Measurements from ENCODE around the gene HTT. TPM values are rescaled to one million over a fixed set of nuclear protein-coding genes. Genes with fewer than 3 reads are reported as not detected.

Gene HTT
- total and polyA plus RNA-seq, 2 of the 13 experiments (the other 11 are each of a cell fraction or from before 2014, with no cell fraction given): 17.5 to 19.5 TPM

DNA sequence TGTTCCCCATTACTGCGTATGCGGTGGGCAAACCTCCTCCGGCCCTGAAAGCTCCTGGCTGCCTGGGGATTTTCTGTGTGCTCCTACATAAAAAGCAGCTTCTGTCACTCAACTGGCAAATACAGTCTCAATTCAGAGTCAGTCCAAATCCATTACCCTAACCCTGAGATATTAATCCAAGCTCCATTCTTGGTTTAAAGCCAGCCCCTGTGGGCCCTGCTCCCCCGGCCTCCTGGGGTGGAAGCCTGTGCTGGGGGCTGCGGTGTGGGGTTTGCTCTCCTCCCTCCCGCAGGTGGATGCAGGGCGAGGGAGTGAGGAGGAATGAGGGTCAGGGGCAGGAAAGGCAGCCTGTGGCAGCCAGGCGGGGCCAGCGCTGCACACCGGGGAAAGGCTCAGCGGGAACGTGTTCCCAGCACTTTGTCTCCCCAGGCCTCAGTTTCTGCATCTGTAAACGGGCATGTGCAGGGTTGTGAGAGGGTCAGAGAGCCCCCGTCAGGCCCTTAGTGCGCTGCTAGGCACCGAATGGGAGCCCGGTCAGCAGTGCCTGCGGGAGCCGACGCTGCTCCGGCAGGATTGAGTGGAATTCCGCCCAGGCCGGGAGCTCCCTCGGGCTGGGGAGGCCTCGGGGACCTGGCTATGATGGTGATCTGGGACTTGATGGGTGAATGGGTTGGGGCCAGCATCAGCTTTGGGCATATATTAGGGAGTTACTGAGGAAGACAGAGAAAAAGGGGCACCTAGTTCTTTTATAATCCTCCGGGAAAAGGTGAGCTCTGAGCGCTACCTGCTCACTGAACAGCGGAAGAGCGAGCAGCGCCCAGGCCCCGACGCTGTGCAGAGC is 212.1 kb downstream of the HTT start (continued):
- no peak for TF ChIP-seq ZNF83 (CRISPR knock-in tag; IDR thresholded peaks at IDR 0.05; ENCODE audit: borderline replicate concordance)
- TF ChIP-seq CHD2 (IDR thresholded peaks at IDR 0.05; ENCODE audit: low read depth, low read length): no peak
- TF ChIP-seq PHF5A (CRISPR knock-in tag; IDR thresholded peaks at IDR 0.05; ENCODE audit: low read depth, unreplicated experiment): no peak
- TF ChIP-seq ZNF670 (CRISPR knock-in tag; IDR thresholded peaks at IDR 0.05; ENCODE audit: borderline replicate concordance): no peak
- no peak for TF ChIP-seq PHF21A (CRISPR knock-in tag; IDR thresholded peaks at IDR 0.05)
- TF ChIP-seq ZNF251 (CRISPR knock-in tag; IDR thresholded peaks at IDR 0.05): no peak
- no peak for TF ChIP-seq GTF2F1 (IDR thresholded peaks at IDR 0.05; ENCODE audit: low read length)
- TF ChIP-seq, protein P1, sequence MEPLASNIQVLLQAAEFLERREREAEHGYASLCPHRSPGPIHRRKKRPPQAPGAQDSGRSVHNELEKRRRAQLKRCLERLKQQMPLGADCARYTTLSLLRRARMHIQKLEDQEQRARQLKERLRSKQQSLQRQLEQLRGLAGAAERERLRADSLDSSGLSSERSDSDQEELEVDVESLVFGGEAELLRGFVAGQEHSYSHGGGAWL (CRISPR knock-in tag; IDR thresholded peaks at IDR 0.05): no peak
- no peak for TF ChIP-seq RBM39 (IDR thresholded peaks at IDR 0.05; ENCODE audit: low read depth, low read length, poor library complexity, severe bottlenecking)
- TF ChIP-seq, protein P2, sequence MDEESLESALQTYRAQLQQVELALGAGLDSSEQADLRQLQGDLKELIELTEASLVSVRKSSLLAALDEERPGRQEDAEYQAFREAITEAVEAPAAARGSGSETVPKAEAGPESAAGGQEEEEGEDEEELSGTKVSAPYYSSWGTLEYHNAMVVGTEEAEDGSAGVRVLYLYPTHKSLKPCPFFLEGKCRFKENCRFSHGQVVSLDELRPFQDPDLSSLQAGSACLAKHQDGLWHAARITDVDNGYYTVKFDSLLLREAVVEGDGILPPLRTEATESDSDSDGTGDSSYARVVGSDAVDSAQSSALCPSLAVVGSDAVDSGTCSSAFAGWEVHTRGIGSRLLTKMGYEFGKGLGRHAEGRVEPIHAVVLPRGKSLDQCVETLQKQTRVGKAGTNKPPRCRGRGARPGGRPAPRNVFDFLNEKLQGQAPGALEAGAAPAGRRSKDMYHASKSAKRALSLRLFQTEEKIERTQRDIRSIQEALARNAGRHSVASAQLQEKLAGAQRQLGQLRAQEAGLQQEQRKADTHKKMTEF (CRISPR knock-in tag; IDR thresholded peaks at IDR 0.05): no peak; the same call in 1 of the 2 replicates
- TF ChIP-seq, protein P3, sequence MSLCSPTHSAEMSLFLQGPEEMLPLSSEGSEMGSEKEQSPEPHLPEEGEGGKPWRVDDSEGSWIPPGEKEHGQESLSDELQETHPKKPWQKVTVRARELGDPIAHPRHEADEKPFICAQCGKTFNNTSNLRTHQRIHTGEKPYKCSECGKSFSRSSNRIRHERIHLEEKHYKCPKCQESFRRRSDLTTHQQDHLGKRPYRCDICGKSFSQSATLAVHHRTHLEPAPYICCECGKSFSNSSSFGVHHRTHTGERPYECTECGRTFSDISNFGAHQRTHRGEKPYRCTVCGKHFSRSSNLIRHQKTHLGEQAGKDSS (CRISPR knock-in tag; IDR thresholded peaks at IDR 0.05; ENCODE audit: borderline replicate concordance, low read depth): no peak
- no peak for TF ChIP-seq JARID2 (CRISPR knock-in tag; IDR thresholded peaks at IDR 0.05; ENCODE audit: insufficient replicate concordance)
- TF ChIP-seq, protein P4, sequence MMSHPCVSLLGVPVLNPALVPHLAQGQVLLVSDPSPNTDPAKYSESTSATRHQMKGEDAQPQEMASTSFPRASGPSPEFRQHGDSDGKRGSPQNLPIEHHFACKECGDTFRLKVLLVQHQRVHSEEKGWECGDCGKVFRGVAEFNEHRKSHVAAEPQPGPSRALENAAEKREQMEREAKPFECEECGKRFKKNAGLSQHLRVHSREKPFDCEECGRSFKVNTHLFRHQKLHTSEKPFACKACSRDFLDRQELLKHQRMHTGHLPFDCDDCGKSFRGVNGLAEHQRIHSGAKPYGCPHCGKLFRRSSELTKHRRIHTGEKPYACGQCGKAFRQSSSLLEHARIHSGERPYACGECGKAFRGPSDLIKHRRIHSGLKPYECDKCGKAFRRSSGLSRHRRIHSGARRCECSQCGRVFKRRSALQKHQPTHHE (CRISPR knock-in tag; IDR thresholded peaks at IDR 0.05; ENCODE audit: borderline replicate concordance): no peak
- TF ChIP-seq SP1 (IDR thresholded peaks at IDR 0.05): no peak
- no peak for TF ChIP-seq SP1 (CRISPR knock-in tag; IDR thresholded peaks at IDR 0.05)
- TF ChIP-seq, protein P5, sequence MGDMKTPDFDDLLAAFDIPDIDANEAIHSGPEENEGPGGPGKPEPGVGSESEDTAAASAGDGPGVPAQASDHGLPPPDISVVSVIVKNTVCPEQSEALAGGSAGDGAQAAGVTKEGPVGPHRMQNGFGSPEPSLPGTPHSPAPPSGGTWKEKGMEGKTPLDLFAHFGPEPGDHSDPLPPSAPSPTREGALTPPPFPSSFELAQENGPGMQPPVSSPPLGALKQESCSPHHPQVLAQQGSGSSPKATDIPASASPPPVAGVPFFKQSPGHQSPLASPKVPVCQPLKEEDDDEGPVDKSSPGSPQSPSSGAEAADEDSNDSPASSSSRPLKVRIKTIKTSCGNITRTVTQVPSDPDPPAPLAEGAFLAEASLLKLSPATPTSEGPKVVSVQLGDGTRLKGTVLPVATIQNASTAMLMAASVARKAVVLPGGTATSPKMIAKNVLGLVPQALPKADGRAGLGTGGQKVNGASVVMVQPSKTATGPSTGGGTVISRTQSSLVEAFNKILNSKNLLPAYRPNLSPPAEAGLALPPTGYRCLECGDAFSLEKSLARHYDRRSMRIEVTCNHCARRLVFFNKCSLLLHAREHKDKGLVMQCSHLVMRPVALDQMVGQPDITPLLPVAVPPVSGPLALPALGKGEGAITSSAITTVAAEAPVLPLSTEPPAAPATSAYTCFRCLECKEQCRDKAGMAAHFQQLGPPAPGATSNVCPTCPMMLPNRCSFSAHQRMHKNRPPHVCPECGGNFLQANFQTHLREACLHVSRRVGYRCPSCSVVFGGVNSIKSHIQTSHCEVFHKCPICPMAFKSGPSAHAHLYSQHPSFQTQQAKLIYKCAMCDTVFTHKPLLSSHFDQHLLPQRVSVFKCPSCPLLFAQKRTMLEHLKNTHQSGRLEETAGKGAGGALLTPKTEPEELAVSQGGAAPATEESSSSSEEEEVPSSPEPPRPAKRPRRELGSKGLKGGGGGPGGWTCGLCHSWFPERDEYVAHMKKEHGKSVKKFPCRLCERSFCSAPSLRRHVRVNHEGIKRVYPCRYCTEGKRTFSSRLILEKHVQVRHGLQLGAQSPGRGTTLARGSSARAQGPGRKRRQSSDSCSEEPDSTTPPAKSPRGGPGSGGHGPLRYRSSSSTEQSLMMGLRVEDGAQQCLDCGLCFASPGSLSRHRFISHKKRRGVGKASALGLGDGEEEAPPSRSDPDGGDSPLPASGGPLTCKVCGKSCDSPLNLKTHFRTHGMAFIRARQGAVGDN (CRISPR knock-in tag; IDR thresholded peaks at IDR 0.05): peak; percentile 44
- TF ChIP-seq, protein P6, sequence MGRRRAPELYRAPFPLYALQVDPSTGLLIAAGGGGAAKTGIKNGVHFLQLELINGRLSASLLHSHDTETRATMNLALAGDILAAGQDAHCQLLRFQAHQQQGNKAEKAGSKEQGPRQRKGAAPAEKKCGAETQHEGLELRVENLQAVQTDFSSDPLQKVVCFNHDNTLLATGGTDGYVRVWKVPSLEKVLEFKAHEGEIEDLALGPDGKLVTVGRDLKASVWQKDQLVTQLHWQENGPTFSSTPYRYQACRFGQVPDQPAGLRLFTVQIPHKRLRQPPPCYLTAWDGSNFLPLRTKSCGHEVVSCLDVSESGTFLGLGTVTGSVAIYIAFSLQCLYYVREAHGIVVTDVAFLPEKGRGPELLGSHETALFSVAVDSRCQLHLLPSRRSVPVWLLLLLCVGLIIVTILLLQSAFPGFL (CRISPR knock-in tag; IDR thresholded peaks at IDR 0.05): no peak
- no peak for TF ChIP-seq ZBTB21 (CRISPR knock-in tag; IDR thresholded peaks at IDR 0.05)

All from HepG2 (cell line).